Measurements from ENCODE around the gene PRSS27.
"Not testable (repeated sequence)": the region's sequence is repeated elsewhere in the genome, so short reads cannot be mapped to it uniquely, and the experiment has no call there.

PRSS27 gene

GRCh38 chr16:2721634-2722173 lies 1.7 kb upstream of the PRSS27 start:
- not testable (repeated sequence) for DNase-seq

- peak; percentile 73 for DNase-seq
Observed at GRCh38 chr16:2720719-2721633, 952 bp upstream of the PRSS27 start.

- DNase-seq, result no peak
Observed at GRCh38 chr16:2719328-2720063, 528 bp downstream of the PRSS27 start.

DNA sequence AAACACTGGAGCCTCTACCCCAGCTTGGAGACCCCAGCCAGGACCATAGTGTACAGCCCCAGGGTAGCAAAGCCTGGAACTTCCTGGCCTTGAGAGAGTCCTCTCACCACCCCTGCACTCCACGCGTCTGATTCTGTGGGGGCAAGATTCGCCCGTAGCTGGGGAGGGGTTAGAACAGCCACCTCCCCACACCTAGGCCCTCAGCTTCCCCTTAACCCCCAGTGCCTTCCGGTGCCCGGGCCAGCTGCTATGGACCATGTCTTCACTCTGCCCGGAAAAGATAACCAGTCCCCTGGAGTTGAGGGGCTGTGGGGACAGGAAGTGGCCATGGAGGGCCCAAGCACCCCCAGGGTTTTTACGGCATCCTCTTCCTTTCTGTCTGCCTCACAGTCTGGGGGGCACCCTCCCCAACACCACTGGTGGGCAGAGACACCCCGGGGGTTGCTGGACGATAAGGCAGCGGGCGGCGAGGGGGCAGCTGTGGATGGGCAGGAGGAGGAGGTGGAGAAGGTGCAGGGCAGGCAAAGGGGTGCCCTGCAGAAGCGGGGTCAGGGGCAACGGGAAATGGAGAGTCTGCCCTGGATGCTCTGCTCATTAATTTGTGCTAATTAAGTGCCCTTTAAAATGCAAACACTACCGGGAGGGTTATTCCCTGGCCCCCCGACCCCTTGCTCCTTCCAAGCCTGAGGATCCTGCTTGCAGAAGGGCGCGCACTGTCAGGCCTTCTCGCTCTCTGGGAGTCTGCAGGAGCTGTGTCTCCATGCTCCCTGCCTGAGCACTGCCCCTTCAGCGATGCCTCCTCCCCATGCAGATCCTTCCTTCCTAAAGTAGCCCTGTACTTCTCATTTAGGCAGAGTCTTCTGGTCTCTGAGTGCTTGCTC lies 2.4 kb downstream of the PRSS27 start:
- no peak for DNase-seq

GRCh38 chr16:2716948-2717347 lies 3.1 kb downstream of the PRSS27 start:
- no peak for DNase-seq

- DNase-seq, result no peak
Observed at GRCh38 chr16:2715966-2716885, 3.8 kb downstream of the PRSS27 start.

DNA sequence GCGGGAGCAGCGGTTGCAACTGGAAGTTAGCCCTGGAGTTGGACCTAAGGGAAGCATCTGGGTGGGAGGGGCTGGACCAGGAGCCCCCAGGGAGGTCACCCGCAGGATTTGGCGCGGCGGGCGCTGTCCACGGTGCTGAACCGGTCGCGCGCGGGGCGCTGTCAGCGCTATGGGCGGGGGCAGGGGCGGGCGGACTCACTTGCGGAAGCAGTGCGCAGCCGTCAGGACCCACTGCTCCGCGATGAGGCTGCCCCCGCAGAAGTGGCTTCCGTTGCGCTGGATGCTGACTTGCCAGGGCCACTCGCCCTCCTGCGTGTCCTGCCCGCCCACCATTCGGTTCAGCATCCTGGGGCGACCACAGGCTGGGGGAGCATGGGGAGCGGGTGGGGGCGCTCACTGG lies 4.5 kb downstream of the PRSS27 start:
- no peak for DNase-seq

DNA sequence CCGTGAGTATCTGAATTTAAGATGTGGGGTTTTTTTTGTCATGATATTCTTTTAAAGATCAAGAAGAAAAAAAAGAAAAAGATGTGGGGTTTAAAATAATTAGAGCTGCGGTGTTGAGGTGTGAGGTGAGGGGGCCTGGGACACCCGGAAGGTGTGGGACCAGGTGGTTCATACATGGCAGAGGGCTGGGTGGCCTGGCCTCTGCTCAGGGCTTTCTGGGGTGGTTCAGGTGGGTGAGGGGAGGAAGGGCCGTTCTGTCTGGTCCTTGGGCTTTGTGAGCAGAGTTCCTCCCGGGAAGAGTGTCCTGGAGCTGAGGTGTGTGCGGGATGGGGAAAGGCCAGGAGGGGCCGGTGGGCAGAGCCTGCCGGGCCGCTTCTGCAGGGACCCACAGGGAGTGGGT lies 5.0 kb downstream of the PRSS27 start:
- DNase-seq, result no peak

DNA sequence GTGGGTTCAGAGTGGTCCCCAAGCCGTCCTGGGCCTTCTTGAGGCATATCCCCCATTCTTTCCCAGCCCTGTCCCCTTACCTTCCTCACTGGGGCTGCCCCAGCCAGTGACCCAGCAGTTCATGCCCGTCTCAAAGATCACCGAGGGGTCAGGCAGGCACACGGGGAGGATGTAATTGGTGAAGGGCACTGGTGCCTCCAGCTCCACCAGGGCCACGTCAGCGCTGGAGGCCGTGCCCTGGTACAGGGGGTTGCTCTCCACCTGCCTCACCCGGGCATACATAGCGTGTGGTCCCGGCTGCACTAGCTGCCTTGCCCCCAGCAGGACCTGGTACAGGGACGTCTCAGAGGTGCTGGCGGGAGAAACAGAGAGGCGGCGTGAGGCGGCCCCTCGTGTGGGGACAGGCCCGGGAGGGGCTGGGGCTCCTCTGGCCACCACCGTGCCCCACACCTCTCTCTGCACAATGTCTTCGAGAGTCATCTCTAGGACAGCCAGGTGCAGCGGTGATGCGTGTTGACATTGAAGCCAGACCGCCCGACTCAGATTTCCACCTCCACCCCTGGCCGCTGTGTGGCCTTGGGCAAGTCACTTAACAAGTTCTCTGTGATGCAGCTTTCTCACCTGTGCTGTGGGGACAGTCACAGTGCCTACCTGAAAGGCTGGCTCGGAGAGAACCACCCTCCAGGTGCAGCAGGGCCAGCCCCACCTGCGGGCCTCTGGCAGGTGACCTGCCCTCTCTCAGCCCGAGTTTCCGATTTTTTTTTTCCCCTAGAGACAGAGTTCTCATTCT lies 5.8 kb downstream of the PRSS27 start:
- no peak for DNase-seq

DNA sequence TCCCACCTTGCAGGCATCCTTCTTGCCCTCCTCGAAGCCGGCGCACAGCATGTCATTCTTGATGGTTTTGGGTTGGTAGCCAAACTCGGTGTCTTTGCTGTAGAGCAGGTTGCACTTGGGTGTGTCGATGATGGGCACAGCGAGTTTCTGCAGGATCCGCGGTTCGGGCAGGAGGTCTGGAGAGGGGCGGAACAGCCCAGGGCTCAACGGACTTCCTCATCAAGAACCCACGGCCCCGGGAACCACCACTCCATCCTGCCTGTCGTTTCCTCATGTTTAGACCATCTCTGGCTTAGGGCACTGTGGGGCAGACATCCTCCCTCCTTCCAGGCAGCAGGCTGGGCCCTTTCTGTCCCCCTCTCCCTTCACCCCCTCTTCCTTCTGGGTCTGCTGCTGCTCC lies 6.5 kb downstream of the PRSS27 start:
- DNase-seq, result no peak

DNA sequence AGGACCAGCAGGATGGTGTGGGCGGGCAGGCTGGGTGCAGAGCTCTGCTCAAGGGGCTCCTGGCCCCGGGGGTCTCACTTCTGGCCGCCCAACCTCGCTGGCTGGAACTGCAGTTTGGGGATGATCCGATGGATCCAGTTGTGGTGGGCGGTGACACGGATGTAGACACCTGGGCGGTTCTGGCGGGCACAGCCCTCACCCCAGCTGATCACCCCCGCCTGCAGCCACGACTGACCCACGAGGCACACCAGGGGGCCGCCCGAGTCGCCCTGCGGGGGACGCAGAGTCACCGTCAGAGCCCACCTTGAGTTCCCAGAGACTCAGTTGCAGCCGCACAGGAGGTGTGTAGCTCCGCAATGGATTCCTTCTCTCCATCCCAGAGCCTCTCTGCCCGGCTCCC lies 7.5 kb downstream of the PRSS27 start:
- DNase-seq, result no peak

DNA sequence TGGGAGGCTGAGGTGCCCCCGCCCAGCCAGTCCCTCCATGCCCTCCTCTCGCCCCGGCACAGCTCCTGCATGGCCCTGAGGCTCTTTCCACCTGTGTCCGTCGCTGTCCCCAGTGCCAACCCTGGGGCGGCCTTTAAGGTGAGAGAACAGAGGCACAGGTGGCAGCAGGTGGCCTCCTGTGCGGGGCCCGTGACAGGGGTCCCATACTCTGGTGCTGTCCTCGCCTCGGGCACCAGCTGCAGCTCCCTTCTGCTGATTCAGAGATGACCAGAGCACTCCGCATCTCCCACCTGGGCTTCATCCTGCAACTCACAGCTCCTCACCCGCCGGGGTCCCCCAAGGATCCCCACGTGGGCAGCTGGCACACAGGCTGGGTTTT lies 8.0 kb downstream of the PRSS27 start:
- no peak for DNase-seq

GRCh38 chr16:2711370-2712062 lies 8.5 kb downstream of the PRSS27 start:
- no peak for DNase-seq

GRCh38 chr16:2710711-2711231 lies 9.3 kb downstream of the PRSS27 start:
- no peak for DNase-seq

DNA sequence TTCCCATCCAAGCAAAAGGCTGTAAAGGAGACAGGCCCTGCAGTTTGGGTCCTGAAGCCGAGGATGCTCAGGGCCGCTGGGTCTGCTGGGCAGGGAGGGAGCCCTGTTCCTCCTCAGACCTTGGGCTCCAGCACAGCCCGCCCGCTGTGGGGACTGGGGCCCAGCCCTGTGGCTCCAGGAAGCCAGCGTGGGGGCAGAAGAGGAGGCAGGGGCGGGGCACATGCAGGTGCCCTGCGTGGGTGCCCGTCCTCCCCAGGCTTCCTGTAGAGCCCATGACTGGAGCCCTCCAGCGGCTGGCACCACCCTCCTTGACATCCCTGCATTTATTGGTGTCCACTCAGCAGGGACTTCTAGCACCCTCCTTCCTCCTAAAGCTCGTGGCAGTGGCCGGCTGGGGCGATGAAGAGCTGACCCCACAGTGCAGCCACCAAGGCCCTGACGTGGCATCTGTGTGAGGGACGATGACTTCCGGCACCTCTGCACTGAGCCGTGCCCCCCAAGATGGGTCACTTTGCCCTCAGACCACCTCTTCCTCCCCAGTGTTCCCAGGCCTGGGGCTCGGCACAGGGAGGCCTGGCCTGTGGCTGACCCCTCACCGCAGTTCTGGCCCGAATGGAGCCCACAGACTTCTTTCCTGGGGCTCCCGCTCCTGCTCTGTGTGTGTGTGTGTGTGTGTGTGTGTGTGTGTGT lies 9.9 kb downstream of the PRSS27 start:
- DNase-seq, result no peak

- no peak for DNase-seq
Observed at GRCh38 chr16:2709588-2709984, 10.4 kb downstream of the PRSS27 start.

DNA sequence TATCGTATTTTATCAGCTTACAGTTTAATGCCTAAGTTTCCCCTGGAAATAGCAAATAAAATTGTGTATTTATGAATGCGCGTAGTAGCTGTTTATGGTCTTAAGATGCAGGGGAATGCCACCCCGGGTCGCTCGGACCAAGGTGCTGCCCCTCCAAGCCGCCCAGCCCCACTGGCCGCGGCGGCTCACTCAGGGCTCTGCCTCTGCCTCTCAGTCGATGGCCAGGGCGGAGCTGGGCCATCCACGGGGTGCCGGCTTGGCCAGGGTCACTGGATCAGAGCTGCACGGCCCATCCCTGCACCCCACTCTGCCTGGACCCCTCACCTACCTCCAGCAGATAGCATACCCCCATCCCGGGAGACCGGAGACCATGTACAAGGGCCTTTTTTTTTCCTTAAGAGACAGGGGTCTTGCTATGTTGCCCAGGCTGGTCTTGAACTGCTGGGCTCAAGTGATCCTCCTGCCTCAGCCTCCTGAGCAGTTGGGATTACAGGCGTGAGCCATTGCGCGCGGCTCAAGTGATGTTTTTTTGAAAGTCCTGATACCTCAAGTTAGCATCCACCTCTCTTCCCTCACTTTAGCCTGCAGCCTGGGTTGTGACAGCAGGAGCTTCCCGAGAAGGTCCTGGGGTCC lies 11.0 kb downstream of the PRSS27 start:
- no peak for DNase-seq

DNA sequence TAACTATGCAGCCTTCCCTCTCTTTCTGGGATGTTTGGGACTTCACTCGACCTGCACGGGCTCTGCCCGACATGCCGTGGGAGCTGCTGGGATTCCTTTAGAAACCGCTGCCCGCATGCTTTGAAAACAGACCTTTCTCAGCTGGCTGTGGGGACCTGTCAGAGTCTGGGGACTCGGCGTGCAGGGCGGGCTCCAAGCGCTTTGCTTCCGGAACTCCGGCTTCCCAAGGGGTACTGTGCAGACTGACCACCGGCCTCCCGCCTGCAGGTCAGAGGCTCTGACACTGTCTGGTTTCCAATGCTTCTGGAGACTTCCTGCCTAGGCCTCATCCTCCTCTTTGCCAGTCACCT lies 11.8 kb downstream of the PRSS27 start:
- DNase-seq, result no peak
